HL-60 (cell line): ENCODE results near the gene EPS8L3.
A peak's percentile ranks its signal among the peaks of the same experiment; 100 is the strongest.

ENCODE experiments used
- DNase-seq, 2 experiments: peaks; one replicate each; pipeline ENCODE4 v3.0.0-alpha.2; 2010 to 2020; ENCODE audit warnings: low read depth in 1 of 2, low spot score in 1 of 2
- H3K27ac ChIP-seq: fragments of 250-450 bp; sonication (Bioruptor Pico); replicated peaks from 2 replicates; pipeline ENCODE4 v1.5.1; 2020; ENCODE audit warnings: mild to moderate bottlenecking, moderate library complexity
- H3K27me3 ChIP-seq: fragments of 250-450 bp; sonication (Bioruptor Pico); 2 replicates; pipeline ENCODE4 v1.5.1; 2021; ENCODE audit warnings: mild to moderate bottlenecking, moderate library complexity; ENCODE audit not compliant: insufficient read depth, poor library complexity, severe bottlenecking
- H3K4me3 ChIP-seq: replicated peaks from 2 replicates; pipeline ENCODE4 v1.5.1; 2011; ENCODE audit warnings: mild to moderate bottlenecking, control low read depth, low read length; ENCODE audit not compliant: insufficient read depth
- CTCF ChIP-seq: IDR thresholded peaks from one replicate; pipeline ENCODE4 v1.5.1; 2011; ENCODE audit warnings: low read length, control low read depth, inconsistent platforms; ENCODE audit not compliant: insufficient read depth
- GABPA ChIP-seq: IDR thresholded peaks from 2 replicates; pipeline ENCODE4 v1.6.1; 2012; ENCODE audit warnings: low read depth
- POLR2AphosphoS5 ChIP-seq: IDR thresholded peaks from 2 replicates; pipeline ENCODE4 v1.6.1; 2012; ENCODE audit warnings: low read depth
- SPI1 ChIP-seq: IDR thresholded peaks from 2 replicates; pipeline ENCODE4 v1.6.1; 2012; ENCODE audit warnings: low read depth, mild to moderate bottlenecking, borderline replicate concordance
- TF ChIP-seq, protein P1 (sequence below): IDR thresholded peaks from 2 replicates; pipeline ENCODE4 v1.6.1; 2012; ENCODE audit warnings: low read depth; ENCODE audit not compliant: insufficient replicate concordance

The EPS8L3 gene

GRCh38 chr1:109762821-109763645, 690 bp downstream of the EPS8L3 start:
- DNase-seq: peak; percentile 70 to 84
- TF ChIP-seq POLR2AphosphoS5 (no peak; the same call in 1 of the 2 replicates), SPI1 (peak; percentile 95)
- no peak overlapping the region for H3K4me3 ChIP-seq
- H3K27me3 ChIP-seq: no peaks in the 10 kb centered on the region
- peak overlapping the region; percentile 77 for H3K27ac ChIP-seq

DNA sequence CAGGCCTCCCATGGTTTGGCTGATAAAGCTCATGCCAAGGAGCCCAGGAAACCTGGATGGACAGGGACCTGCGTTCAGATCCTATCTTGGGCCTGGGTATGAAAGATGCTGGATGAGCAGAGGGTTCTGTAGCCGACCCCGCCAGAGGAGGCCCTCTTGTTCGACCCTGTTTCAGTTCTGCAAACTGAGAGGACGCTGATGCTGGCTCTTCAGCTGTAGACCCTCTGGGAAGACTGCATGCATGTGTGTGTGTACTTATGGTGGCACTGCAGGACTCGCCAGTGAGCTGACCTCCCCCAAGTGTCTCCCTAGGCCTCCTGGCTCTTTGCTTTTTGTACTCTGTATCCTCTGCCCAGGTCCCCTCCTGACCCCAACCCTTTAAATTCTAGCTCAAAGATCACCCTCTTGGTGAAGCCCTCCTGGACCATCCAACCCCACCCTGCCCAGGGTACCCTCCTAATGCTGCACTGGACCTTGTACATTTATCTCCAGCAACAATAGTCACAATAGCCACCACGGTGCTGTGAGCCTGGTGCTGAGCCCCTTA, 1.6 kb downstream of the EPS8L3 start:
- TF ChIP-seq SPI1 (no peak), GABPA (no peak), POLR2AphosphoS5 (no peak), CTCF (no peak)
- TF ChIP-seq, protein P1, sequence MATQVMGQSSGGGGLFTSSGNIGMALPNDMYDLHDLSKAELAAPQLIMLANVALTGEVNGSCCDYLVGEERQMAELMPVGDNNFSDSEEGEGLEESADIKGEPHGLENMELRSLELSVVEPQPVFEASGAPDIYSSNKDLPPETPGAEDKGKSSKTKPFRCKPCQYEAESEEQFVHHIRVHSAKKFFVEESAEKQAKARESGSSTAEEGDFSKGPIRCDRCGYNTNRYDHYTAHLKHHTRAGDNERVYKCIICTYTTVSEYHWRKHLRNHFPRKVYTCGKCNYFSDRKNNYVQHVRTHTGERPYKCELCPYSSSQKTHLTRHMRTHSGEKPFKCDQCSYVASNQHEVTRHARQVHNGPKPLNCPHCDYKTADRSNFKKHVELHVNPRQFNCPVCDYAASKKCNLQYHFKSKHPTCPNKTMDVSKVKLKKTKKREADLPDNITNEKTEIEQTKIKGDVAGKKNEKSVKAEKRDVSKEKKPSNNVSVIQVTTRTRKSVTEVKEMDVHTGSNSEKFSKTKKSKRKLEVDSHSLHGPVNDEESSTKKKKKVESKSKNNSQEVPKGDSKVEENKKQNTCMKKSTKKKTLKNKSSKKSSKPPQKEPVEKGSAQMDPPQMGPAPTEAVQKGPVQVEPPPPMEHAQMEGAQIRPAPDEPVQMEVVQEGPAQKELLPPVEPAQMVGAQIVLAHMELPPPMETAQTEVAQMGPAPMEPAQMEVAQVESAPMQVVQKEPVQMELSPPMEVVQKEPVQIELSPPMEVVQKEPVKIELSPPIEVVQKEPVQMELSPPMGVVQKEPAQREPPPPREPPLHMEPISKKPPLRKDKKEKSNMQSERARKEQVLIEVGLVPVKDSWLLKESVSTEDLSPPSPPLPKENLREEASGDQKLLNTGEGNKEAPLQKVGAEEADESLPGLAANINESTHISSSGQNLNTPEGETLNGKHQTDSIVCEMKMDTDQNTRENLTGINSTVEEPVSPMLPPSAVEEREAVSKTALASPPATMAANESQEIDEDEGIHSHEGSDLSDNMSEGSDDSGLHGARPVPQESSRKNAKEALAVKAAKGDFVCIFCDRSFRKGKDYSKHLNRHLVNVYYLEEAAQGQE: no peak
- no peak overlapping the region for H3K4me3 ChIP-seq
- no peaks in the 10 kb centered on the region for H3K27me3 ChIP-seq
- H3K27ac ChIP-seq: peak overlapping the region; percentile 77; the same call in 1 of the 2 replicates
- no peak for DNase-seq

- no peaks in the 10 kb centered on the region for H3K27me3 ChIP-seq
- H3K4me3 ChIP-seq: no peak overlapping the region
- no peak overlapping the region for H3K27ac ChIP-seq
- no peak for TF ChIP-seq SPI1
- TF ChIP-seq POLR2AphosphoS5: no peak
- no peak for TF ChIP-seq CTCF
- TF ChIP-seq, protein P1: no peak
- TF ChIP-seq GABPA: no peak
- DNase-seq: no peak
Observed at GRCh38 chr1:109761227-109762038, 2.3 kb downstream of the EPS8L3 start.

- DNase-seq: no peak
- no peak overlapping the region for H3K4me3 ChIP-seq
- no peaks in the 10 kb centered on the region for H3K27me3 ChIP-seq
- H3K27ac ChIP-seq: no peak overlapping the region
- TF ChIP-seq GABPA (no peak), CTCF (no peak), SPI1 (no peak), POLR2AphosphoS5 (no peak)
- TF ChIP-seq, protein P1: no peak
Observed at GRCh38 chr1:109760581-109761226, 3.0 kb downstream of the EPS8L3 start.
